RWPE1 (cell line): ENCODE measurements around the gene ZFAND3.

ENCODE experiments used
- CTCF ChIA-PET: fragments of 350-600 bp; sonication (Branson Sonifier 250); formaldehyde crosslinking; extraction: SDS; loops from one replicate; lab custom pipeline; 2021; lab: Yijun Ruan, JAX
- POLR2A ChIA-PET: fragments of 400-600 bp; formaldehyde crosslinking; extraction: SDS; loops from one replicate; lab custom pipeline; 2020; ENCODE audit warnings: antibody characterized with exemption; ENCODE audit not compliant: low non-redundant PET; lab: Yijun Ruan, JAX
- DNase-seq: peaks from one replicate; pipeline ENCODE4 v3.0.0; 2012; ENCODE audit warnings: low spot score
- H3K27ac ChIP-seq: fragments of 450-650 bp; 2 replicates; pipeline ENCODE4 v1.5.1; 2017
- CTCF ChIP-seq: fragments of 450-650 bp; conservative IDR thresholded peaks from 2 replicates; pipeline ENCODE4 v1.5.1; 2017; ENCODE audit warnings: low read depth, mild to moderate bottlenecking

ZFAND3 gene

GRCh38 chr6:38177882-38178583 lies 358.5 kb downstream of the ZFAND3 start:
- ChIA-PET POLR2A (no interaction called here), CTCF (no interaction called here)
- DNase-seq, result no peak
- TF ChIP-seq CTCF, result no peak
- H3K27ac ChIP-seq, result no peak overlapping the region

DNA sequence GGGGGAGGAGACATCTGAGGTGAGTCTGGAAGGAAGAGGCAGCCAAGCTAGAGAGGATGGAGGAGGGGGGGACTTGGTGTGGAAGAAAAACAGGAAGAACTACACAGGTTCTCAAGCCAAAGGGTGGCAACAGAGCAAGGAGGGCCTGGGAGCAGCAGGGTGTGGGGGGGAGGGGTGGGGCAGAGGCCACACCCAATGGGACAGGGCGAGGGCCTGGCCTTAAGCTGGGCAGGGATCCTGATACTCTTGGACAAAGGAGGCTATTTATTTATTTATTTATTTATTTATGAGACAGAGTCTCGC lies 359.0 kb downstream of the ZFAND3 start:
- TF ChIP-seq CTCF, result no peak
- CTCF ChIA-PET, result no interaction called here

DNA sequence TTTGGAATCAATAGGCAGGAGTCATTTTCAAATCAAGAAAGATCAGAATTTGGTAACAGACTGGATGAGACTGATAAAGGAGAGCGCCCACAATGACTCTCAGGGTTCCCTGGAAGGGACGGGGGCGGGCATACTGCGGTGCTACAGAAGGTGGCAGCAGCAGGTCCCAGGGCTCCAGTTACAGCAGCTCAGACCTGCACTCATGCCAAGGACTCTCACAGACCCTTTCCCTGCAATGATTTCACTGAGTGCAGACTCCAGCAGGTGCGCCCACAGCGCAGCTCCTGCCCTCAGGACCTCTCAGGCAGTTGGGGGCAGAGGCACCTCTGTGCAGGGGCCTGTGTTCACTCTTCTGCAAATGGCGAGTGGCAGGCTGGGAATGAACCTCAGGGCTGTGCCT lies 359.8 kb downstream of the ZFAND3 start:
- CTCF ChIA-PET, result interaction anchor here (0.6 kb wide), 1 partner anchor 295 kb away, joined by 3 read pairs; no protein-coding TSS in a partner anchor
- DNase-seq, result no peak
- POLR2A ChIA-PET, result no interaction called here
- no peak for TF ChIP-seq CTCF
- H3K27ac ChIP-seq, result no peak overlapping the region

More for the DNA sequence above, 359.0 kb downstream of the ZFAND3 start:
- no peak overlapping the region for H3K27ac ChIP-seq
- DNase-seq, result no peak
- POLR2A ChIA-PET, result no interaction called here

DNA sequence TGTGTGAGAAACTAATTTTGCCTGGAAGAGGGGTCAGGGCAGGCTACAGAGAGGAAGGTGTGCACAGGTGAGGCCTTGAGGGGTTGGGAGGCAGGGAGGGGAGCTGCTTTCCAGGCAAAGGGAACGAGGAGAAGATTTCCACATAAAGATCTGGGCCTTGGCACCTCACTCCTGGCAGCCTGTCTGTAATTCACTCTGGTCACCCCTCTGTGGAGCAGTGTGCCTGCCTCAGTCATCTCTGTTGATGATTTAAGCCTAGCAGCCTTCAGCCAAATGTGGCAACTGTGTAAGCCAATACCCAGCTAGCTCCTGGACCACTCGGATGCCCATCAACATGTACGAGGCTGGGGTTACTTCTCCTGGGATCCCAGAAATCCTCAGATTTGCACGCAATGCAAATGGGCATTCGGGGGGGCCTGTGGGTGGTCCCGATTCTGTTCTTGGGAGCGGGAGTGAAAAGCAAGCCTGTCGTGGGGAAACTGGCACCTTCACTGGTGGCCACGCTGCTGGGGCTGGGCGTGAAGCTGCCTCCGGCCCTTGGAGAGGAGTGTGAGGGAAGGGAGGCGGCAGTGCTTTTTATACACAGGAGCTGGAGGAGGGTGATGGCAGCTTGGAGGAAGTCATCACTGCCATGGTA lies 360.4 kb downstream of the ZFAND3 start:
- TF ChIP-seq CTCF, result no peak
- CTCF ChIA-PET, result interaction anchor here (0.6 to 1.0 kb wide), 2 partner anchors 294 to 314 kb away, joined by 3 read pairs; no protein-coding TSS in a partner anchor
- no peak for DNase-seq
- H3K27ac ChIP-seq, result no peak overlapping the region
- POLR2A ChIA-PET, result no interaction called here

GRCh38 chr6:38180586-38180985 lies 361.1 kb downstream of the ZFAND3 start:
- no peak for DNase-seq
- ChIA-PET CTCF (interaction anchor here (1.0 kb wide), 1 partner anchor 313 kb away, joined by 3 read pairs; no protein-coding TSS in a partner anchor), POLR2A (no interaction called here)
- H3K27ac ChIP-seq, result no peak overlapping the region
- TF ChIP-seq CTCF, result no peak

DNA sequence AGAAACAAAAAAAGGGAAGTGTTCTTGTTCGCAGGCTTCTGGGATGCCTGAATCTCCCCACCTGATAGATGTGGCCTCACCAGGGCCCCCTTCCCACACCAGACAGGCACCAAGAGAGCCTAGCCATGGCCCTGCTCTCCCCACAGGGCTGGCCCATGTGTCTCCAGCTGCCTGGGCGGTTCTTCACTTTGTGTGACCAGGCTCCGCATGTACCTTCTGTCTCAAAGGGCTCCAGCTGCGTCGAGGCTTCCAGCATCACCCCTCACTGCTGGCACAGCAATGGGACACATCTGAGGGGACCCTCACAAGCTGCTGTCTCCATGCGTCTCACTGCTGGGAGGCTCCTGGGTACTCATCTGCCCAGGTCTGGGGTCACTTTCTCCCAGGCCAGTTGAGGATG lies 362.9 kb downstream of the ZFAND3 start:
- no peak for TF ChIP-seq CTCF
- no peak for DNase-seq
- POLR2A ChIA-PET, result no interaction called here
- H3K27ac ChIP-seq, result no peak overlapping the region
- CTCF ChIA-PET, result no interaction called here
